GM18498 (cell line): ENCODE data around the gene ADAMTS12.

Experiments used
- ATAC-seq: cut with Tn5 transposase; IDR thresholded peaks from one replicate; pipeline ENCODE4 v1.9.1; 2021; ENCODE audit warnings: mild to moderate bottlenecking, moderate library complexity; ENCODE audit not compliant: unreplicated experiment

Gene ADAMTS12

GRCh38 chr5:33490071-33490665, 401.6 kb downstream of the ADAMTS12 start:
- ATAC-seq = no peak

DNA sequence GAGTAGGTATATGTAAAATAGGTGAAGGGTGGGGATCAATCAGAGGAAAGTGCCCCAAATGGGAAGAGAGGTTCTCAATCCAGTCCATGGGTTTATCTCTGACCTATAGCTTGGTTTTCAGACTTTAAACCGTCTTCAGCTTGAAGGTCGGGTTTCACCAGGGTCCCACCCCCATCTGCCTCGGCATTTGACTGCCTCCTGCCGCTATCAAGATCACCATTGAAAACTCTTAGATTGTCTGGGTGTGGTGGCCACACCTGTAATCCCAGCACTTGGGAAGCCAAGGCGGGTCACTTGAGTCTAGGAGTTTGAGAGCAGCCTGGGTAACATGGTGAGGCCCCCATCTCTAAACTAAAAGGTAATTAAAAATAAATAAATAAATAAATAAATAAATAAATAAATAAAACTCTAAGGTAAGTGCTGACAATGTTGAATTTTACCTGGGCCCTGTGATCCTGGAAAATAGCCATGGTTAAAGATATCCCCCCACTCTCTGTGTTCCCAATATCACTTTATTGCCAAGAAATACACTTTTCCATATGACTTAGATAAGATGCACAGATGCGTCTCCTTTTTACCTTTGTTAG, 402.2 kb downstream of the ADAMTS12 start:
- ATAC-seq = no peak

GRCh38 chr5:33488558-33489355, 403.0 kb downstream of the ADAMTS12 start:
- no peak for ATAC-seq

GRCh38 chr5:33487236-33487635, 404.6 kb downstream of the ADAMTS12 start:
- ATAC-seq = no peak

- ATAC-seq = no peak
These were observed 409.5 kb downstream of the ADAMTS12 start for GRCh38 chr5:33482335-33482734.

- ATAC-seq = no peak
These were observed 410.9 kb downstream of the ADAMTS12 start for GRCh38 chr5:33480876-33481275.

GRCh38 chr5:33479311-33479710, 412.5 kb downstream of the ADAMTS12 start:
- no peak for ATAC-seq

- ATAC-seq = no peak
These were observed 414.0 kb downstream of the ADAMTS12 start for GRCh38 chr5:33477816-33478215.

DNA sequence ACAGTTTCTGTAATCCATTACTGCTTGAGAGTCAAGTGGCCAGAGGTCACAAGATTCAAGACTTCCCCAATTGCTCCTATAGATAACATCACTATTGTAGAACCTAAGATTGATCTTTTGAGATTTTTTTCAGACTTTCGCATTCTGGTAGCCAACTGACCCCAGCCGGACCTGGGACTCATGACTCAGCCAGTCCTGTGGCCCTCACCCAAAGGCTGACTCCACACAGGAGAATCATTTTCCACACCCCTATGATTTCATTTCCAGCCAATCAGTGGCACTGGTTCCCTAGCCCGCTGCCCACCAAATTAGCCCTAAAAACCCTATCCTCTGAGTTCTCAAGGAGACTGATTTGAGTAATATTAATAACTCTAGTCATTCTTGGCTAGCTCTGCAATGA, 414.8 kb downstream of the ADAMTS12 start:
- ATAC-seq = no peak

DNA sequence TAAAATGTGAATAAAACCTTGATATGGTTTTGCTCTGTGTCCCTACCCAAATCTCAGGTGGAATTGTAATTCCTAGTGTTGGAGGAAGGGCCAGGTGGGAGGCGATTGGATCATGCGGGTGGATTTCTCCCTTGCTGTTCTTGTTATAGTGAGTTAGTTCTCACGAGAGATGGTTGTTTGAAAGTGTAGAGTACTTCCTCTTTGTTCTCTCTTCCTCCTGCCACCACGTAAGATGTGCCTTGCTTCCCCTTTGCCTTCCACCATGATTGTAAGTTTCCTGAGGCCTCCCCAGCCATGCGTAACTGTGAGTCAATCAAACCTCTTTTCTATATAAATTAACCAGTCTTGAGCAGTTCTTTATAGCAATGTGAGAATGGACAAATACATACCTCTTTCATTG, 416.1 kb downstream of the ADAMTS12 start:
- ATAC-seq = no peak

GRCh38 chr5:33474931-33475499, 416.8 kb downstream of the ADAMTS12 start:
- ATAC-seq = no peak

DNA sequence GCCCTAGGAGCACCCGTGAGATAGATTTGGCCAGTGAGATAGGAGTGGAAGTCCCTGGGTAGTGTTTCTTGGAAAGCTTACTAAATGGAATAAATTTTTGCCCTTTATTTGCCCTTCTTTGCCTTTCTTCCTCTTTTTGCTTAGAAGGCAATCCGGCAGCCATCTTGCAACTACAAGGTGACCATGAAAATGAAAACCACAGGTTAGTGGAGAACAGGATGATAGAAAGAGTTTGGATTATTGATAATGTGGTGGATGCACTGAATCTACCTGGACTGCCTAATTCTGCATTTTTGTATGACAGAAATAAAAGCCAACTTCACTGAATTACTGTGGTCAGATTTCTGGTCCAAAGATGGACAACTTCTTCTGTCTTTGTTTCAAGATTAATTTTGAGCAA, 417.8 kb downstream of the ADAMTS12 start:
- no peak for ATAC-seq
